Fibroblast of villous mesenchyme (primary cell): Measurements from ENCODE around the gene OR5D18. TPM values are rescaled to one million over a fixed set of nuclear protein-coding genes. Genes with fewer than 3 reads are reported as not detected.
"Not testable (repeated sequence)": the region's sequence is repeated elsewhere in the genome, so short reads cannot be mapped to it uniquely, and the experiment has no call there.

Source experiments
- DNase-seq: peaks from one replicate; pipeline ENCODE4 v3.0.0-alpha.2; 2010; ENCODE audit warnings: low read depth
- H3K4me3 ChIP-seq: 2 replicates; pipeline ENCODE4 v1.5.1; 2011; ENCODE audit warnings: low read depth, mild to moderate bottlenecking, low read length
- CTCF ChIP-seq: IDR thresholded peaks from 2 replicates; pipeline ENCODE4 v1.5.1; 2012; ENCODE audit warnings: low read depth, mild to moderate bottlenecking, low read length; ENCODE audit not compliant: insufficient read depth
- small RNA-seq: library from RNA; depleted of rRNA; stranded (forward); fragments of <200 nt; gene quantifications from one replicate; pipeline ENCODE3, GENCODE V24; 2012
- total RNA-seq: library from RNA; depleted of rRNA; stranded (reverse); fragments of >200 nt; gene quantifications from 2 replicates; pipeline ENCODE4 v1.2.3, GENCODE V29; 2012

Gene OR5D18
- total RNA-seq, 1 donor, result not detected

GRCh38 chr11:55826919-55827318 lies 7.5 kb downstream of the OR5D18 start, which contains the start of gene OR5L2:
OR5L2 (plus strand) TSS chr11:55827219; CDS start chr11:55827219, 0 bp downstream.
- DNase-seq, result no peak
- no peak within 1 kb of the TSS for H3K4me3 ChIP-seq
- TF ChIP-seq CTCF, result no peak

- TF ChIP-seq CTCF, result no peak
These were observed 19.0 kb downstream of the OR5D18 start, which contains the start of gene OR5D16 for GRCh38 chr11:55838452-55838851. OR5D16 (plus strand) TSS chr11:55838752; CDS start chr11:55838752, 0 bp downstream.

GRCh38 chr11:55847453-55847852 lies 28.0 kb downstream of the OR5D18 start:
- no peak for DNase-seq
- H3K4me3 ChIP-seq, result no peak overlapping the region
- no peak for TF ChIP-seq CTCF

More at GRCh38 chr11:55838452-55838851, 19.0 kb downstream of the OR5D18 start, which contains the start of gene OR5D16:
- no peak within 1 kb of the TSS for H3K4me3 ChIP-seq
- DNase-seq, result no peak

- no peak overlapping the region for H3K4me3 ChIP-seq
- DNase-seq, result no peak
- TF ChIP-seq CTCF, result no peak
These were observed 29.6 kb downstream of the OR5D18 start for GRCh38 chr11:55849037-55849436.

- DNase-seq, result no peak
- no peak overlapping the region for H3K4me3 ChIP-seq
- no peak for TF ChIP-seq CTCF
These were observed 32.7 kb downstream of the OR5D18 start for GRCh38 chr11:55852141-55852540.

- no peak for TF ChIP-seq CTCF
- no peak for DNase-seq
- no peak overlapping the region for H3K4me3 ChIP-seq
These were observed 35.3 kb downstream of the OR5D18 start for GRCh38 chr11:55854704-55855103.

GRCh38 chr11:55867354-55867753 lies 47.9 kb downstream of the OR5D18 start:
- not testable (repeated sequence) for H3K4me3 ChIP-seq, DNase-seq

Small RNA genes within 50 kb of the gene (small RNA-seq; reads per million reads assigned to genes)
- gene AC036111.3, result not detected

Other genes starting within 250 kb of the OR5D18 start
- not detected in 2 replicates for gene OR4C16, start 247.5 kb upstream of the OR5D18 start, total RNA-seq
- gene OR4C11, start 212.0 kb upstream of the OR5D18 start, total RNA-seq, result not detected in 2 replicates
- not detected in 2 replicates for gene OR4P4, start 184.5 kb upstream of the OR5D18 start, total RNA-seq
- gene OR4S2, start 171.3 kb upstream of the OR5D18 start, total RNA-seq, result not detected in 2 replicates
- gene OR4C6, start 157.4 kb upstream of the OR5D18 start, total RNA-seq, result not detected in 2 replicates
- not detected in 2 replicates for gene OR5D13, start 46.2 kb upstream of the OR5D18 start, total RNA-seq
- not detected in 2 replicates for gene OR5D14, start 24.1 kb upstream of the OR5D18 start, total RNA-seq
- not detected in 2 replicates for gene OR5L1, start 8.3 kb upstream of the OR5D18 start, total RNA-seq
- not detected in 2 replicates for gene OR5L2, start 7.6 kb downstream of the OR5D18 start, total RNA-seq
- not detected in 2 replicates for gene OR5D16, start 19.1 kb downstream of the OR5D18 start, total RNA-seq
- gene TRIM51, start 63.7 kb downstream of the OR5D18 start, total RNA-seq, result not detected in 2 replicates
- not detected in 2 replicates for gene OR5W2, start 95.0 kb downstream of the OR5D18 start, total RNA-seq
- gene OR5I1, start 116.8 kb downstream of the OR5D18 start, total RNA-seq, result not detected in 2 replicates
- gene OR10AG1, start 150.3 kb downstream of the OR5D18 start, total RNA-seq, result under 0.01 TPM in 1 of 2 replicates, not detected in the other
- gene OR5F1, start 175.0 kb downstream of the OR5D18 start, total RNA-seq, result not detected in 2 replicates
- gene OR5AS1, start 208.0 kb downstream of the OR5D18 start, total RNA-seq, result not detected in 2 replicates